Retinal pigment epithelial cell (primary cell): ENCODE measurements around the gene OSM.

Source experiments
- DNase-seq: peaks from one replicate; pipeline ENCODE4 v3.0.0-alpha.2; 2010; ENCODE audit warnings: low read depth
- H3K4me3 ChIP-seq: 2 replicates; pipeline ENCODE4 v1.5.1; 2011; ENCODE audit warnings: mild to moderate bottlenecking, low read length, control low read depth, moderate library complexity
- CTCF ChIP-seq: conservative IDR thresholded peaks from 2 replicates; pipeline ENCODE4 v1.5.1; 2011; ENCODE audit warnings: low read depth, low read length, control low read depth, inconsistent platforms

The OSM gene

DNA sequence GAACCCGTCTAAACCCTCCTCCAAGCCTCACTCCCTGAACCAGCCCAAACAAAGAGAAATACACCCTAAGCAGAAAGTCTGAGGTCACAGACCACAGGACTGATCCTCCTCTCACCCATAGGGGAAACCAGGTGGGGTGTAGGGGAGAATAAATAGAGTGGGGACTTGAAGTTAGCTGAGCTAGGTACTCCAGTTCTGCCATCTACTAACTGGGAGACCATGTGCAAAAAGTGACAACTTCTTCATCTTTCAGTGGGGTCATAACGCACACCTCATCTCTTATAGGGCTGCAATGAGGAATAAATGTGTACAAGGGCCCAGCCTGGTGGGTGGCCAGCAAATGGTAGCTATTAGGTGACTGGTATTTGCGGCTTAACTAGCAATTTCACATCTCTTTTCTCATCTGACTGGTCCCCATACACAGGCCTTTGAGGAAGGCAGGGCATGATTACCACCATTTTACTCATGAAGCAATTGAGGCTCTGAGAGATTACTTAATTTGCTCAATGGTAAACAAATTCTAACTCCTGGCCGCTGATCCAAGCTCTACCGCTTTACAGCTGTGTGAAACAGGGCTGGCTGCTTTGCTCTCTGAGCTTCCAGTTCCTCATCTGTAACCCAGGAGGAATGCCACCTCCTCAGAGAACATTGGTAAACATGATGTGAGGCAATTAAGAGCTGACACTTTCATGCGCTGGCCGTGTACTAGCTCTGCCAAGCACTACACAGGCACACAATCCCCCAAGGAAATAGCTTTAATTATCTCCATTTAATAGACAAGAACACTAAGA lies 43.5 kb upstream of the OSM start:
- H3K4me3 ChIP-seq = no peak overlapping the region
- no peak for TF ChIP-seq CTCF
- DNase-seq = no peak

GRCh38 chr22:30308518-30309230 lies 42.0 kb upstream of the OSM start:
- no peak for DNase-seq
- no peak overlapping the region for H3K4me3 ChIP-seq
- no peak for TF ChIP-seq CTCF

- TF ChIP-seq CTCF = no peak
- no peak for DNase-seq
- H3K4me3 ChIP-seq = no peak overlapping the region
Observed at GRCh38 chr22:30308093-30308492, 41.4 kb upstream of the OSM start.

DNA sequence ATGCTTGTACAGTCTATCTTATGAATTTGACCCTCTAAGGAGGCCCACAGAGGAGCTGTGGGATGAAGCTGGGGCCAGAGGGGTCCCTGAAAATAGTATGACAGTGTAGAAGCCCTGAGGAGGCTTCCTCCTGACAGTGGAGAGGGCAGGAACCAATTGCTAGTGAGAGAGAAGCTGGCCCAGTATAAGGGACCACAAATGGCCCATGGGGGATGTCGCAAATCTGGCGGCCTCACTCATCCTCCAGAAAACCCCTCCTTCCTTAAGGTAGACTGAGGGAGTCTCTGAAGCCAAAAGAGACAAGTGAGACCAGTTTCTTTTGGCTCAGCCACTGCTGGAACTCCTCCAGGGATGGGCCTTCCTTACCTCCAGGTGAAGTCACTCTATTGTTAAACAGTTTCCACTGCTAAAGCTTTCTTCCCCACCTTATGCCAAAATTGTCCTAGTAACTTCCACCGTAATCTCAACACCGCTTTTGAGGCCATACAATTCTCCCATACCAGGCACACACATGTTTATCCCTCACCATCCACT lies 40.5 kb upstream of the OSM start:
- no peak for TF ChIP-seq CTCF
- no peak for DNase-seq
- H3K4me3 ChIP-seq = no peak overlapping the region

DNA sequence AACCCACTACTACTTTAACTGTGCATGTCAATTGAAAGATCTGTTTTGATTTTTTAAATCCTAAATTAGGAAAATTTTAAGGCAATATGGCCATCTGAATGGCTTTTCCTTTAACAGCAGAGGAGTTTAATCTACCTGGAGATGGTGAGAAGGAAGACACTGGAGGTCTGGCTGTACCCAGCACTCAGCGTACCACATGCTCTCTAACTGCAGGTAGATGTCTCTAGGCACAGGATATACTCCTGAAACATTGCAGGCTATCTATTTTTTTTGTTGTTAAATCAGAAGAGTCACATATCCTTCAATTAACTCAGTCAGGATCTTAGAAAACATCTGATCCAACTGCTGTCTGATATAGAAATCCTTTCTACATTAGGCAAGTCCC lies 40.0 kb upstream of the OSM start:
- DNase-seq = no peak
- no peak for TF ChIP-seq CTCF
- no peak overlapping the region for H3K4me3 ChIP-seq

- H3K4me3 ChIP-seq = no peak overlapping the region
- no peak for DNase-seq
Observed at GRCh38 chr22:30305906-30306626, 39.4 kb upstream of the OSM start.

More at GRCh38 chr22:30305906-30306626, 39.4 kb upstream of the OSM start:
- no peak for TF ChIP-seq CTCF
